Mucosa of descending colon (tissue), 3 donors: Measurements from ENCODE around the gene L1CAM. TPM values are rescaled to one million over a fixed set of nuclear protein-coding genes. Genes with fewer than 3 reads are reported as not detected.
A peak's percentile ranks its signal among the peaks of the same experiment; 100 is the strongest.
"Not testable (repeated sequence)": the region's sequence is repeated elsewhere in the genome, so short reads cannot be mapped to it uniquely, and the experiment has no call there.

Source experiments
- ATAC-seq: fragments of 200-7000 bp; cut with Tn5 transposase; one replicate; pipeline ENCODE4 v1.9.1; 2020; ENCODE audit warnings: mild to moderate bottlenecking, moderate library complexity
- DNase-seq, 3 donors: peaks; one replicate each; pipeline ENCODE4 v3.0.0-alpha.2; 2020
- H3K36me3 ChIP-seq: fragments of 200-600 bp; one replicate; pipeline ENCODE4 v1.8.0; 2021; ENCODE audit warnings: low read depth, mild to moderate bottlenecking
- H3K4me1 ChIP-seq: fragments of 200-600 bp; one replicate; pipeline ENCODE4 v1.8.0; 2021; ENCODE audit warnings: low read depth, mild to moderate bottlenecking
- H3K4me3 ChIP-seq: fragments of 200-600 bp; one replicate; pipeline ENCODE4 v1.8.0; 2021; ENCODE audit warnings: mild to moderate bottlenecking
- H3K9me3 ChIP-seq: fragments of 200-600 bp; one replicate; pipeline ENCODE4 v1.8.0; 2021; ENCODE audit warnings: mild to moderate bottlenecking
- intact Hi-C, 2 donors: fragments of 100-400 bp; cut with DNase I in 1 of 2; cut with micrococcal nuclease in 1 of 2; formaldehyde crosslinking; loops; one replicate each; pipeline versions ENCODE4 v1.11.0 to v1.11.1; 2022; cut with DNase I, micrococcal nuclease
- total RNA-seq, 3 donors: library from RNA; stranded (reverse); fragmentation: NEBNext Ultra II Directional in 2 of 3; extraction: Animal tissue kit (Norgen Biotek cat#: 25700) in 2 of 3; gene quantifications; one replicate each; pipeline versions ENCODE4 v1.2.1 to v1.2.4, GENCODE V29; 2021 to 2023
- TF ChIP-seq, protein P1 (sequence below): fragments of 200-600 bp; IDR thresholded peaks from one replicate; pipeline ENCODE4 v1.8.0; 2022; ENCODE audit warnings: antibody characterized with exemption, mild to moderate bottlenecking
- donor health status: DM: no; HTN: no; CAD: no; lungs with moderate emphysema.
- donor health status: DM: no; HTN: no; CAD: no.
- donor health status: DM: no; HTN: yes; CAD: no.

The L1CAM gene
- total RNA-seq, 3 donors from 2014 or later, result 3.0 to 66.9 (median 7.0) TPM

GRCh38 chrX:153819384-153820040 is 66.5 kb downstream of the L1CAM start:
- Histone ChIP-seq H3K9me3 (no peaks in the 10 kb centered on the region), H3K36me3 (no peaks in the 10 kb centered on the region), H3K4me1 (no peaks in the 10 kb centered on the region), H3K4me3 (no peak overlapping the region)
- DNase-seq (no peak), ATAC-seq (peak; percentile 9)
- TF ChIP-seq, protein P1, sequence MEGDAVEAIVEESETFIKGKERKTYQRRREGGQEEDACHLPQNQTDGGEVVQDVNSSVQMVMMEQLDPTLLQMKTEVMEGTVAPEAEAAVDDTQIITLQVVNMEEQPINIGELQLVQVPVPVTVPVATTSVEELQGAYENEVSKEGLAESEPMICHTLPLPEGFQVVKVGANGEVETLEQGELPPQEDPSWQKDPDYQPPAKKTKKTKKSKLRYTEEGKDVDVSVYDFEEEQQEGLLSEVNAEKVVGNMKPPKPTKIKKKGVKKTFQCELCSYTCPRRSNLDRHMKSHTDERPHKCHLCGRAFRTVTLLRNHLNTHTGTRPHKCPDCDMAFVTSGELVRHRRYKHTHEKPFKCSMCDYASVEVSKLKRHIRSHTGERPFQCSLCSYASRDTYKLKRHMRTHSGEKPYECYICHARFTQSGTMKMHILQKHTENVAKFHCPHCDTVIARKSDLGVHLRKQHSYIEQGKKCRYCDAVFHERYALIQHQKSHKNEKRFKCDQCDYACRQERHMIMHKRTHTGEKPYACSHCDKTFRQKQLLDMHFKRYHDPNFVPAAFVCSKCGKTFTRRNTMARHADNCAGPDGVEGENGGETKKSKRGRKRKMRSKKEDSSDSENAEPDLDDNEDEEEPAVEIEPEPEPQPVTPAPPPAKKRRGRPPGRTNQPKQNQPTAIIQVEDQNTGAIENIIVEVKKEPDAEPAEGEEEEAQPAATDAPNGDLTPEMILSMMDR, result no peak
- intact Hi-C loops, result no loop called here

GRCh38 chrX:153818571-153819383 is 67.2 kb downstream of the L1CAM start:
- TF ChIP-seq, protein P1, result no peak
- ATAC-seq, result peak; percentile 80

DNA sequence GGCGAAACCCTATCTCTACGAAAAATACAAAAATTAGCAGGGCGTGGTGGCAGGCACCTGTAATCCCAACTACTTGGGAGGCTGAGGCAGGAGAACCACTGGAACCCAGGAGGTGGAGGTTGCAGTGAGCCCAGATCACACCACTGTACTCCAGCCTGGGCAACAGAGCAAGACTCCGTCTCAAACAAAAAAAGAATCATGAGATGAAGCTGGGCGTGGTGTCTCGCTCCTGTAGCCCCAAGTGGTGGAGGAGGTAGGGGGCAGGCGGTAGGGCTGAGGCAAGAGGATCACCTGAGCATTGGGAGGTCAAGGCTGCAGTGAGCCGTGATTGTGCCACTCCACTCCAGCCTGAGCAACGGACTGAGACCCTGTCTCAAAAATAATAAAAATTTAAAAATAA is 67.9 kb downstream of the L1CAM start:
- intact Hi-C loops, result not testable (repeated sequence)

More at GRCh38 chrX:153818571-153819383, 67.2 kb downstream of the L1CAM start:
- Histone ChIP-seq H3K36me3 (no peaks in the 10 kb centered on the region), H3K4me3 (no peak overlapping the region), H3K4me1 (no peaks in the 10 kb centered on the region), H3K9me3 (no peaks in the 10 kb centered on the region)
- intact Hi-C loops, result no loop called here
- DNase-seq, result peak in 2 of 3 donors; percentile 49 to 50

GRCh38 chrX:153816831-153817690 is 68.9 kb downstream of the L1CAM start:
- intact Hi-C loops, result no loop called here
- TF ChIP-seq, protein P1, result no peak
- no peaks in the 10 kb centered on the region for H3K36me3 ChIP-seq
- DNase-seq (peak in 1 of 3 donors; percentile 45), ATAC-seq (no peak)
- no peaks in the 10 kb centered on the region for H3K9me3 ChIP-seq
- H3K4me3 ChIP-seq, result no peak overlapping the region
- H3K4me1 ChIP-seq, result no peaks in the 10 kb centered on the region

More for the DNA sequence above, 67.9 kb downstream of the L1CAM start:
- H3K36me3 ChIP-seq, ATAC-seq, H3K4me3 ChIP-seq, H3K9me3 ChIP-seq, DNase-seq, H3K4me1 ChIP-seq: not testable (repeated sequence)

- H3K9me3 ChIP-seq, result no peaks in the 10 kb centered on the region
- intact Hi-C loops, result no loop called here
- TF ChIP-seq, protein P1, result no peak
- H3K36me3 ChIP-seq, result no peaks in the 10 kb centered on the region
- H3K4me3 ChIP-seq, result no peak overlapping the region
- H3K4me1 ChIP-seq, result no peaks in the 10 kb centered on the region
- ATAC-seq (no peak), DNase-seq (no peak)
These were observed 71.2 kb downstream of the L1CAM start for GRCh38 chrX:153814591-153815315.
